GM18507 (cell line): Measurements from ENCODE around the gene ARHGEF17.
A peak's percentile ranks its signal among the peaks of the same experiment; 100 is the strongest.

Source experiments
- DNase-seq: peaks from one replicate; pipeline ENCODE4 v3.0.0; 2011; ENCODE audit warnings: low read depth; ENCODE audit not compliant: insufficient read length; ENCODE audit errors: extremely low spot score
- FAIRE-seq: peaks from 2 replicates; lab custom pipeline; 2011; peaks lifted over from hg19 to GRCh38; lab: Jason Lieb, UNC

ARHGEF17 gene, protein sequence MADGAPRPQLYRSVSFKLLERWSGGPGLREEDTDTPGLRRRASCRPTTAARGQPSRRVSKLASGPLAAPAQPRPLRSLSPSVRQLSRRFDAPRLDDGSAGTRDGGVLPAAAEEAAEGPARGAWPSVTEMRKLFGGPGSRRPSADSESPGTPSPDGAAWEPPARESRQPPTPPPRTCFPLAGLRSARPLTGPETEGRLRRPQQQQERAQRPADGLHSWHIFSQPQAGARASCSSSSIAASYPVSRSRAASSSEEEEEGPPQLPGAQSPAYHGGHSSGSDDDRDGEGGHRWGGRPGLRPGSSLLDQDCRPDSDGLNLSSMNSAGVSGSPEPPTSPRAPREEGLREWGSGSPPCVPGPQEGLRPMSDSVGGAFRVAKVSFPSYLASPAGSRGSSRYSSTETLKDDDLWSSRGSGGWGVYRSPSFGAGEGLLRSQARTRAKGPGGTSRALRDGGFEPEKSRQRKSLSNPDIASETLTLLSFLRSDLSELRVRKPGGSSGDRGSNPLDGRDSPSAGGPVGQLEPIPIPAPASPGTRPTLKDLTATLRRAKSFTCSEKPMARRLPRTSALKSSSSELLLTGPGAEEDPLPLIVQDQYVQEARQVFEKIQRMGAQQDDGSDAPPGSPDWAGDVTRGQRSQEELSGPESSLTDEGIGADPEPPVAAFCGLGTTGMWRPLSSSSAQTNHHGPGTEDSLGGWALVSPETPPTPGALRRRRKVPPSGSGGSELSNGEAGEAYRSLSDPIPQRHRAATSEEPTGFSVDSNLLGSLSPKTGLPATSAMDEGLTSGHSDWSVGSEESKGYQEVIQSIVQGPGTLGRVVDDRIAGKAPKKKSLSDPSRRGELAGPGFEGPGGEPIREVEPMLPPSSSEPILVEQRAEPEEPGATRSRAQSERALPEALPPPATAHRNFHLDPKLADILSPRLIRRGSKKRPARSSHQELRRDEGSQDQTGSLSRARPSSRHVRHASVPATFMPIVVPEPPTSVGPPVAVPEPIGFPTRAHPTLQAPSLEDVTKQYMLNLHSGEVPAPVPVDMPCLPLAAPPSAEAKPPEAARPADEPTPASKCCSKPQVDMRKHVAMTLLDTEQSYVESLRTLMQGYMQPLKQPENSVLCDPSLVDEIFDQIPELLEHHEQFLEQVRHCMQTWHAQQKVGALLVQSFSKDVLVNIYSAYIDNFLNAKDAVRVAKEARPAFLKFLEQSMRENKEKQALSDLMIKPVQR (N-terminal part only)

GRCh38 chr11:73308003-73308960, at the start of gene ARHGEF17:
Gene ARHGEF17, plus strand, starts transcription at chr11:73308276. Its CDS starts 363 bp downstream, at chr11:73308639.
- FAIRE-seq (no peak), DNase-seq (no peak)

DNA sequence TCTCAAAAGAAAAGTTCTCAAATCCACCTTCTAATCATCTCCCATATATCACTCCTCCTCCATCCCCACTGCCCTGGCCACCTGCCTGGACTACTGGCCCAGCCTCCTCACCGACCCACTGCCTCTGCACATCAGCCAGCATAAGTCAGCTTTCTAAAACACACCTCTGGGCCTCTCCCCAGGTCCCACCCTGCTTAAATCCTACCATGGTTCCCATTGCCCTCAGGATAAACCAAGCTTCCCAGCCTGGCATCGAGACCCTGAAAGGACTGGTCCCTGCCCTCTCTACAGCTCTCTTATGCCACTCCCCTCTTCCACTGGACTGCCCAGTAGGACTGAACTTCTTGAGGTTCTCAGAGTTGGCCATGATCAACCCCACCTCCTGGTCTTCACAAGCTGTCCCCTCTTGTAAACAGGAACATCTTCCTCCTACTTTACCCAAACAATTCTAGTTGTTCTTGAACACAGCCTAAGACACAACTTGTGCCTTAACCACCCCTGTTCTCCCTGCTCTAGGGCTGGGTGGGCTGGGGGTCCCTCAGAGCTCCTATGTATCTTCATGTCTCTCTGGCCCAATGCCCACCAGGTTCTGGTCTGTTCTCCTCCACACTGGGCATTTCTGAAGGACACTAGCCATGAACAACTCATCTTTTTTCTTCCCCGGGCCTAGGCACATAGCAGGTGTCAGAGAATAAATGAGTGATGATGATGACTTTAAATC, 48.5 kb upstream of the ARHGEF17 start:
- FAIRE-seq: no peak
- no peak for DNase-seq

GRCh38 chr11:73260127-73260457, 48.0 kb upstream of the ARHGEF17 start:
- FAIRE-seq: no peak

GRCh38 chr11:73262851-73263495, 45.1 kb upstream of the ARHGEF17 start:
- FAIRE-seq (no peak), DNase-seq (no peak)

More at GRCh38 chr11:73260127-73260457, 48.0 kb upstream of the ARHGEF17 start:
- no peak for DNase-seq

DNA sequence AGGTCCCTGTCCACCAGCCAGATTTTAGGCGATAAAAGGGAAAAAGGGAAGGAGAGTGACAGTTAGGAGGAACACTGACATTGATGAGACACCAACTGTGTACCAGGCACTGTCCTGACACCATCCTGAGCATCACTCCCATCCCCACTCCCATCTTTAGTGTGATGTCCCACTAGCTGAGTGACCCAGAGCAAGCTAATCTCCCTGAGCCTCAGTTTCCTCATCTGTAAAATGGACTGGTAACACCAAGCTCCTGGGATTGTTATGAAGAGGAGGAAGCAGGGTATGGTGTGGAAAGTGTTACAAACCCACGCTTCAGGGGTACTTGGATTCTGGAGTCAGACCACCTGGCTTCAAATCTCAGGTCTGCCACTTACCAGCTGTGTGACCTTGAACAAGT, 44.4 kb upstream of the ARHGEF17 start:
- FAIRE-seq (no peak), DNase-seq (no peak)

DNA sequence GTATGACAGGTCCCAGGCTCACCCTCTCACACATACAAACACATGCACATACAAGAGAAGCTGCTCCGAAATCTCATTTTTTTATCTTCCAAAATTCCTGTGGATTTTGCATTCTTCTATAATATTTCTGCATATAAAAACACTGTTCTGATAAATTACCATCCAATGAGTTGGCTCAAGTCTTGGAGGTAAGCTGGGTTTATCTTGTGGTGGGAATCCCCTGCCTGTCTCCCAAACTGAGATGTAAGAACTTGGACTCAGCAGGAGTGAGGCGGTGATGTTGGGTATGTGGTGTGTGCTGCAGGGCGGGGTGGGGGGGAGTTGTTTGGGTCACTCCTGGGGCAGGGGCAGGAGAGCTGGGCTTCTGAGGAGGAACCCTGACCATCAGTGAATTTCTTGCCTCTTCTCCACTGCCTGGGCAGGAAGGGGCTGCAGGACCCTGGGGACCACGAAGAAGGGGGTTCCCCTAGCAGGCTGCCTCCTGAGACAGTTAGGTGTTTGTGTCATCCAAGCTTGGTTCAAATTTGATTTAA, 42.7 kb upstream of the ARHGEF17 start:
- no peak for DNase-seq

DNA sequence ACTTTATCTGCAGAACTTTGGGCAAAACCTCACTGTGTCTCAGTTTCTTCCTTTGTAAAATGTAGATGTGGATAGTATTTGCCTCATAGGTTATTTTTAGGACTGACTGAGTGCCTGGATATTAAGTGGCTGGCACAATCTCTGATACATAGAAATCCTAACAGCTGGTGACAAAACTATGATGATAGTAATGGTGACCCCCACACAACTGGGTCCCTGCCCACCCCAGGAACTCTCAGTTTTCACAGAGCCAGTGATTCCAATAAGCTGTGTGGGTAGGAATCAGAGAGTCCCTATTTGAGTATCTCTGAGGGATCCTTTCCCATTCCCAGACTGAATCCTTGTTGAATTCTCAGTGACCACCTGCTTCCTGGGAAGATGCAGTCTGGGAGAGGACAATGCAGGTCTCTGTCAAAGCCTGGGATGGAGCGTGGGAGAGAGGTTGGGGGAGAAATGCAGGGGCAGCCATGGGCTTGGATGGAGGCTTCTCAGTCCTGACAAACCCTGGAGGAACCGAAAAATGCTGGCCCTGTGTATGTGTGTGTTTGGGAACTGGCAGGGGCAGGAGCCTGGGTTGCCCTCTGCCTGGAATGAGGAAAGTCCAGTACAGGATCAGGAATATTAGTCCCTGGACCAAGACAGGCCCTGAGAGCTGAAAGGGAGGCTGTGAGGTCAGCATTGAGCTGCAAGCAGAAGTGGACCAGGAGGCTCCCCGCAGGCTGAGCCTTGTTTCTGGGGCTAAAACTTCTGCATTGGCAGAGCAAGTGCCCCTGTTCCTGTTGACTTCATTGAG, 42.0 kb upstream of the ARHGEF17 start:
- DNase-seq (no peak), FAIRE-seq (no peak)

More for the DNA sequence above, 42.7 kb upstream of the ARHGEF17 start:
- FAIRE-seq: no peak

GRCh38 chr11:73266646-73267020, 41.4 kb upstream of the ARHGEF17 start:
- FAIRE-seq: no peak
- no peak for DNase-seq

DNA sequence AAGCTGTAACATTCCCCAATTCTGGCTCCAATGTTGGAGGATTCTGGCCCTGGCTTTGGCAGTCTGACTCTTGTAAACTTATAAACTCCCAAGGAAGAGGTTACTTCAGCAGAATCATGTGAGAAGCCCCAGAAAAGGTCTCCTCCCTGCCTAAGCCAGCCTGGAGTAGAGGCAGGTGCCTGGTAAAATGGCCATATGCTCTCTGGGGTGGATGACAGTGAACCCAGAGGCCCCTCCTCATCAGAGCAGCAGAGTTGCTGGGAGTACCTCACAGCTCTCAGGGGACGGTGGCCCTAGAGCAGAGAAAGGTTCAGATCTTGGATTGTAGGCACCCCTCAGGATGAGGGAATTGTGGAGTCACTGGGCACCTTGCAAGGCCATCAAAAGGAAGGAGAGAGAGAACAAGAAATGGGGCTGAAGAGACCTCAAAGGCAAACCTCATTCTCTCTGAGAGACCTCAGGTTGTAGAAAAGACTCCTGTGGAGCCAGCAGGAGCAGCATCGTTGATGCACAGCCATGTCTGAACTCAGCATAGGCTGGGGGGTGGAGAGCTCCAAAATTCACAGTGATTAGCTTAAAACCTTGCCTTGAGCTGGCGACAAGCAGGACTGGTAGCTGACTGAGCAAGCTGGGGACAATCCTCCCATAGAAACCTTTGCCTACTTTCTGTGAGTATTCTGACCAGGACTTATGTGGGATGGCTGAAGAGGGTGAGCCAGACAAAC, 40.8 kb upstream of the ARHGEF17 start:
- FAIRE-seq (no peak), DNase-seq (no peak)

DNA sequence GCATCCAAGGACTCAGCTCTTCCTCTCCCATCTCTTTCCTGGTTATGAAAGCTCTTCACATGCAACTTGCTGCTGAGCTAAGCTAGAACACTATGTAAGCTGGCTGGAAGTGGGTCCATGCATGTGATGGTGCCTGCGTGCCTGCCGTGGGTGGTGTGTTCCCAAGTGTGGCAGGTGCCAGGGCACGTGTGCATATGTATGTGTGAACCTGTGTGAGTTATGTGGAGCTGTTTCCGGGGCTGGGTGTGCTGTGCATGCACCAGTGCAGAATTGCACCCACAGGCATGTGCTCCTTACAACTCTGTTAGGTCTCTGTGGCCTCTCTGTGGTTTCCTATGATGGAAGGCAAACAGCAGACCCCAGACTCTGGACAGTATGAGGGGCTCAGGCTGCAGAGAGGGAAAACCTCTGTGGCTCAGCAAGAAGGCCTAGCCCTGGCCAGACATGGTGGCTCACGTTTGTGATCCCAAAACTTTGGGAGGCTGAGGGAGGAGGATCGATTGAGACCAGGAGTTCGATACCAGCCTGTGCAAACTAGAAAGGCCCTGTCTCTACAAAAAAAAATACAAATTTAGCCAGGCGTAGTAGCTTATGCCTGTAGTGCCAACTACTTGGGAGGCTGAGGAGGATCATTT, 40.1 kb upstream of the ARHGEF17 start:
- FAIRE-seq (no peak), DNase-seq (no peak)

- DNase-seq (no peak), FAIRE-seq (no peak)
Measured at GRCh38 chr11:73268671-73269271, 39.3 kb upstream of the ARHGEF17 start.

DNA sequence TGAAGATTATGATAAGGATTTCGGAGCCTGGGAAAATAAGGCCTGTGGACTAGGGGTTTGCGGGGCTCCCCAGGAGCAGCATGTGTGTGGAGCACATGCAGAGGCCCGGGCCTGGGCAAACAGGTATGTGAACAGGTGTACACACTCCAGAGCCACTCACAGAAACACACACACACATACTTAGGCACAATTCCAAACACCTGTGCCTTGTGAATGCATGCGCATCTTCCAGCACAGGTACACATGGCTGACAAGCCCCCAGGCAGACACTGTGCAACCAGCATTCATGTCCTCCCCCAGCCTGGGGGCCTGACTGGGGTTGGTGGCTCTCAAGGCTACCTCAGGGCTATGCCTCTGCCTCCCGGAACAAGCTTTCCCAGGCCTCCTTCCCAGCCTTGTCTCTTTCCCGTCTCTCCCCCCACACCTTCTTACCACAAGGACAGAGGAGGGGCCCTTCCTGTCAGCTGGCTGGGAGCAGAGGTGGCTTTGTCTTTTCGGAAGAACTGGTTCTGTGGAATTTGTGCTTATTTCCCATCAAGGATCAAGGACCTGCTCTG, 38.5 kb upstream of the ARHGEF17 start:
- no peak for DNase-seq
- no peak for FAIRE-seq

DNA sequence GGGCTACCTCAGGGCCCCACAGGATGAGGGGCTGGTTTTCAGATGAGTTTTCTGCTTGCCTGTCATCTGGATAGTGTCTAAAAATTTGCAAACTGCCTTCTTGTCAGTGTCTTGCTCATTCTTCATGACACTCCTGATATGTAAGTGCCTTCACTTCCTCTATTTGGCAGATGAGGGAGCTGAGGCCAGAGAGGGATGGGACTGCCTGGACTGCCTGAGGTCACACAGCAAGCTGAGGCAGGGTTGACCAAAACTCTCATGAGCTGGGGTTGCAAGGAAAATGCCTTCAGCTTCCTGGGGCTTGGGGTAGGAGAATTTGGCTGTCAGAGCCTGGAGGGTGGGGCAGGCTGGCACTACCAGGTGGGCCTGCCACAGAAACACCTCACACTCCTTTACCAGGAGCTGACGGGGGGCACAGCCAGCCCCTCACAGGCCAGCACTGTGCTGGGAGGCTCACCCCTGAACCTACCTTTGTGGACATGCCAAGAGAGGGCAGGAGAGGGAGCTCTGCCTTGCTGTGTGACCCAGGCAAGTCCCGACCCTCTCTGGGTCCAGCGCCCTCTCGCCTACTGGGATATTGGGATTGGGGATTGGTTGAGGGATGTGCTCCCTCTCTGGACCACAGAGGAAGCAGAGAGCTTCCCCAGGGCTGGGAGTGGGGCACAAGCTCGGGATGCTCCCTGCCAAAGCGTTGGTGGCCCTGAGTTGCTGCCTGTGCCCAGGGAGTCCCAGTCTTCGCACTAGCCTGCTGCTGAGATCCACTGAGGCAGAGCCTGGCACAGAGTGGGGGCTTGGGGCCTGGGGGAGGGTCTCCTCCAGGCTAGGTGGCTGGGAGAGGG, 37.8 kb upstream of the ARHGEF17 start:
- DNase-seq: no peak

DNA sequence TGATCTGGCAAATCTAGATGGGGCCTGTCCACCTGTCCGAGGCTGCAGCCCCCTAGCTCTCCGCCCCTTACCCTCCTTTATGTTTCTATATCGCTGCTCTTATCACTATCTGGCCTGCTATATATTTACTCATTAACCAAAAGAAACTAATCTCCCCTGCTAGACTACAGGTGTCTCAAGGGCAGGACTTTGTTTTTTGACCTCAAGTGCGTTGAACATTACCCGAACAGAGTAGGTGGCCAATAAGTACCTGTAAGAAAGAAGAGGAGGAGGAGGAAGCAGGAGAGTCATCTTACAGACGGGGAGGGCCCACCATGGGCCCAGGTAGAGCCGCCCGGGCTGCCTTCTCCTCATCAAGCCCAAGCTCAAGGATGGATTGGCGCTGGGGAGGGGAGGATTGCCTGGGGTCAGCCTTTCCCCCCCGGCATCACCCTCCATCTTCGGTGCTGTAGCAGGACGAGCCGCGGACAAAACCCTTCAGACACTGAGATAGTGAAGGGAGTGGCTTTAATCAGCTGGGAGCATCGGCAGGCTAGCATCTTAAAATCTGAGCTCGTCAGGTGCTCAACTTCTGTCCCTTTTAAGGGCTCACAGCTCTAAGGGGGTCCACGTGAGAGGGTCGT, 37.1 kb upstream of the ARHGEF17 start:
- DNase-seq: no peak
- FAIRE-seq: no peak

More for the DNA sequence above, 37.8 kb upstream of the ARHGEF17 start:
- FAIRE-seq: peak; percentile 29
